ENCODE data around the gene CENPS.
A peak's percentile ranks its signal among the peaks of the same experiment; 100 is the strongest.
"Not testable (repeated sequence)": the region's sequence is repeated elsewhere in the genome, so short reads cannot be mapped to it uniquely, and the experiment has no call there.

CENPS gene

DNA sequence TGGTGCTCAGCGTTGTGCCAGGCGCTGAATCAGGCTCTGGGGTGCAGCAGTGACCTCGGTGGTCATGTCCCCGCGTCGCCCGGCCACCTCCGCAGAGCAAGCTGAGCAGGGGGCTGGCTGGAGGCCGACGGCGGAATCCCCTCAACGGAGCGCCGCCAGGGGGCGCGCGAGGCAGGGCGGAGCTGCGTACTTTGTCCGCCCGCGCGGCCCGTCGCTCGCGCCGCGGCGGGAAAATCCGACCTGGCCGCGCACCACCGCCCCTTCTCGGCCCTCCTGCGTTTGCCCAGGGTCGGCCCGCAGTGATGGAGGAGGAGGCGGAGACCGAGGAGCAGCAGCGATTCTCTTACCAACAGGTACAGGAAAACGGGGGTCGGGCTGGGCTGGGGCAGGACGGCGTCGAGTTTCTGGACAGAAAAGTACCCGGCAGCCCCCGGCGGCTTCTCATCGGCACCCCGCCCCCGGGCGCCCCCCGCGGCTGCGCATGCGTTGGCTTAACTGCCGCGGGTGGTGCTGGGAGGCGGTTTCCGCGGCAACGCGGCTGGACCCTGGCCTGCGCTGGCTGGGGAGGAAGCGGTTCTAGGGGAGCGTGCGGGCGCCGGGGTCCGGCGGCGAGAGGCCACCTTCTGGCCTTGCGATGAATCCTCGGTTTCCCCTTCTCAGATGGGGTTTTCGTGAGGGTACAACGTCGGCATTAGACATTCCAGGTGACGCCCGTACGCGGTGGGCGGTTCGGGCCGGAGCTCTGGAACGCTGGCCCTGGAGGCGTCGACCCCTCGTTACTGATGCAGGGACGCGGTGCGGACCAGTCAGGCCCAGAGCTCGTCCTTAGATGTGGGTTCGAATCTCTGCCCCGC is at the start of gene CENPS:
Gene CENPS (plus strand): TSS at position 218 of the 854 bp plus-strand sequence. CDS start 85 bp downstream, at position 303.
- peak; percentile 85 for ATAC-seq
- DNase-seq: peak; percentile 95

DNA sequence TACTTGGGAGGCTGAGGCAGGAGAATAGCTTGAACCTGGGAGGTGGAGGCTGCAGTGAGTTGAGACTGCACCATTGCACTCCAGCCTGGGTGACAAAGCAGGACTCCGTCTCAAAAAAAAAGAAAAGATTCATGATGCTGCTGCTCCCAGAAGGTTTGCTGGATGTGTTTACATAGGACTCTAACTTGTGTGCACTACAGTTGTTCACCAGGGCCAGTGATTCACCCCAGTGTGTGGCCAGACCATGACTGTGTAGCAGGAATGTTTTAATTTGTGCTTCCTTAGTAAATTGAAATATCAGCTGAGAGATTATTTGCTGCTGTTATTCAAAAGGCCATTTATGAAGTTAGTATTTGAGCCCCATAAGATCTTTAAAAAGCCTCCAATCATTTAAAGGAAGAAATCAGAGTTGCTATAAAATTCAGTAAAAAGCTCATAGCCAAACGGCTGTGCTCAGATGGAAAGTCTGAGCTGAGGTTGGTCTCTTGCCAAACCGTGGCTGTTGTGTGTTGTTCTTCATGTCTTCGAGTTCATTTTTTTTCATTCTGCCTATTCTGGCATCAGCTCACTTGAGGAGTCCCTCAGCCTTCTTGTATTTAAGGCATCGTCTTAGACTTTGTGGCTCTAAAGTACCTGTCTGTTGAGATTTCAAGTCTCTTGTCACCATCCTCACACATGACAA is 49.5 kb upstream of the CENPS start:
- no peak for ATAC-seq

DNA sequence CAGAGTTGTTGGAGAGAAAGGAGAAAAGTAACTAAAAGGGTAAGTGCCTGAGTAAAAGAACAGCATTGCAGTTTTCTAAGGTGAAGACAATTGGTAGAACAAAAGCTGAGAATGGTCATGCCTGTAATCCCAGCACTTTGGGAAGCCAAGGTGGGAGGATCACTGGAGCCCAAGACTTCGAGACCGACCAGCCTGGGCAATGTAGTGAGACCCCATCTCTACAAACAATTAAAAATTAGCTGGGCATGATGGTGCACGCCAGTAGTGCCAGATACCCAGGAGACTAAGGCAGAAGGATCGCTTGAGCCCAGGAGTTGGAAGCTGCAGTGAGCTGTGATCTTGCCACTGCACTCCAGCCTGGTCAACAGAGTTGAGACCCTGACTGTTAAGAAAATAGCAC is 46.6 kb upstream of the CENPS start:
- DNase-seq (no peak), ATAC-seq (no peak)

More for the DNA sequence above, 49.5 kb upstream of the CENPS start:
- no peak for DNase-seq

DNA sequence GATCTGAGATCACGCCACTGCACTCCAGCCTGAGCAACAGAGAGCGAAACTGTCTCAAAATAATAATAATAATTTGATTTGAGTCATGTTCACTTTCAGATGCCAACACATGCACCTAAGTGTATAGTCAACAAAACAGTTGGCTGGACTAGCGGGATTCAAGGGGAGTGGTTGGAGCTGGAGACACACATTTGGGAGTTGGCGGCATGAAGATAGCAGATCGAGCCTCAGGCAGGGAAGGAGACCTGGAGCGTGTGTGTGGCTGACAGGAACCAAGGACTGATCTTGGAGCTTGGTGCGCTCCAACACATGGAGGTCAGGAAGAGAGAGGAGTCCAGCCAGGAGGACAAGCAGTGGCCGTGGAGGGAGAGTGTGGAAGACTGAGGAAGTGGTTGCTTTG is 46.0 kb upstream of the CENPS start:
- DNase-seq (no peak), ATAC-seq (no peak)

DNA sequence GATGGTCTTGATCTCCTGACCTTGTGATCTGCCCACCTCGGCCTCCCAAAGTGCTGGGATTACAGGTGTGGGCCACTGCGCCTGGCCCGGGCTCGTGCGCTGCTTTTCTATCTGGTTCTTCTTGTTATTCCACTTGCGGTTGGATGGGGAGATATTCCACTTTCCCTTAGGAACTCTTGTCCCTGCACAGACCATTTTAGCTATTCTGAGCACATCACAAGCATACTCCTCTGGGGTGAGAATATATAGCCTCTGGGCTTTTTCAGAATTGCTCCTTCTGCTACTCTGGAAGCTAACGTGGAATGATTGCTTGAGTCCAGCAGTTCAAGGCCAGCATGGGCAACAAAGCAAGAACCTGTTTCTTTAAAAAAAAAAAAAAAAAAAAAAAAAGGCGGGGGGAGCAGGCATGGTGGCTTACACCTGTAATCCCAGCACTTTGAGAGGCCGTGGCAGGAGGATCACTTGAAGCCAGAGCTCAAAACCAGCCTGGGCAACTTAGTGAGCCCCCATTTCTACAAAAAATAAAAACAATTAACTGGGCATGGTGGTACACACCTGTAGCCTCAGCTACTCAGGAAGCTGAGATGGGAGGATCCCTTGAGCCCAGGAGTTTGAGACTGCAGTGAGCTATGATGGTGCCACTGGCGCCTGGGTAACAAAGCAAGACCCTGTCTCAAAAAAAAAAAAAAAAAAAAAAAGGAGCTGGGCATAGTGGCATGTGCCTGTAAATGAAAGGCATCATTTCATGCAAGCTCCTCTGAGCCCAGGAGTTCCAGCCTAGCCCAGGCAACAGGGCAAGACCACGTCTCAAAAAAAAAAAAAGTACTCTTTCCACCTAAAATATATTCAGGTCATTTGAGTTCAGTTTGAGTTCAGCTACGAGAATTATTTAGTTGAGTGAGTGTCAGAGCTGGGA is 43.2 kb upstream of the CENPS start:
- ATAC-seq: no peak

DNA sequence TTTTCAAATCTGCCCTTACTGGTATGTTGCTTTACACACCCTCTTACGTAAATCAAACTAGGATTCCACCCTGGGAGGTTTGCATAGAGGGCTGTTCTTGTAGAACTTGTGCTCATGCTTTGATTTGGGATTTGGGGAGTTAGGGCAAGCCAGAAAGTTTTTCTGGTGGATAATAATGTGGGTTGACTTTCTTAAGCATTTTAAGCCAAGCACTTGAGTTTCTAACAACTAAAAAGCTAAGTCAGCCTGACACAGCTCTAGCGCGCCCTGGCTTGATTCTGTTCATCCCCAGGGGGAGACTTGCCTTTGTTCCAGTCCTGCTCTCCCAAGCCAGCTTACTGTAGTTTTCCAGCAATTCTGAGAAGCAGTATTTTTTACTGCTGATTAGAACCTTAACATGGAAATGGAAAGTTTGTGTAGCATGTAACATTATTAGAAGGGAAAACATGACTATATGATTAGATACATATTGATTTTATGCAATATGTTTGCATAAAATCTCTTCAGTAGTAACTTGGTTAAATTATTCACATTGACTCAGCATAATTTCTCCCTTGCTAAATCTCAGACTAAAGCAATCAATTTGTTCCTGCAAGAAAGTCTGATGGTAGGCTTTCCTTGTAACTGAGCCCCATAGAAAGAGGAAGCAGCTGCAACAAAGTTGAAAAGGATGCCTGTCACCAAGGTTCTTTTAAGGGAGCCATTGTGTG is 42.4 kb upstream of the CENPS start:
- DNase-seq (no peak), ATAC-seq (no peak)

More for the DNA sequence above, 43.2 kb upstream of the CENPS start:
- DNase-seq: no peak

DNA sequence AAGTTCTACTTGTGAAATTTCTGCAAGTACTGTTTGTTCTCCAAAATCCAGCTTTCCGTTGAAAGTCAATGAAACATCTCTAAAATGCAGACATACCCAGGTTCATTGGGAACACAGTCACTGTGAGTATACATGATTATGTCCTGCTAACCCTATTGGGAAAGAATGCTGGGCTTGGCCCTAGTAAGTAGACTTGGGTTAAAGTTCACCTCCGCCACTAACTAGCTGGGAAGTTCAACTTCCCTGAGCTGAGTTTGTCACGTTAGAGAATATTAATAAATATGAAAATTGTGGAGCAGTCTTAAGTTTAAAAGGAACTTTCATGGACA is 41.9 kb upstream of the CENPS start:
- ATAC-seq (no peak), DNase-seq (no peak)

DNA sequence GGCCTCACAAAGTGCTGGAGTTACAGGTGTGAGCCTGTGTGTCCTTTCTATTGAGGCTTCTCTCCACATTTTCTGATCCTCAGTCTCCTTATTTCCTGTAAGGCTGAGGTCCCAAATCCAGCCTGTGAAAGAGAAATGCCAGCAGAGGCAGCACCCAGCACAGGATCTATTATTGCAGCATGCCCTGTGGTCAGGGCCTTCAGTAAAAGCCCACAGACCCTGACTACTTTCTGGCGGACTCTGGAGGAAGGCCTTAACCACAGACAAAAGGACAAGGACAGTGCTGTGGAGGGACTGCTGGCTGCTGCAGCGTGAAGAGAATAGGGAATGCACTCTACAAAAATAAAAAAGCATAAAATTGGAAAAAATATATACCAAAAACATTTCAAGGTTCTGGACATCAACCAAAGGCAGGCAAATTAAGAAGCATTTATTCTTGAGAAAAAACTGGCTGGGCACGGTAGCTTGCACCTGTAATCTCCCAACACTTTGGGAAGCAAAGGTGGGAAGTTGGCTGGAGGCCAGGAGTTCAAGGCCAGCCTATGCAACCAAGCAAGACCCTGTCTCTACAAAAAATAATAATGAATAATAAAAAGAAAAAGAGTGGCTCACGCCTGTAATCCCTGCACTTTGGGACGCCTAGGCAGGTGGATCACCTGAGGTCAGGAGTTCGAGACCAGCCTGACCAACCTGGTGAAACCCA is 40.8 kb upstream of the CENPS start:
- no peak for ATAC-seq
- no peak for DNase-seq

DNA sequence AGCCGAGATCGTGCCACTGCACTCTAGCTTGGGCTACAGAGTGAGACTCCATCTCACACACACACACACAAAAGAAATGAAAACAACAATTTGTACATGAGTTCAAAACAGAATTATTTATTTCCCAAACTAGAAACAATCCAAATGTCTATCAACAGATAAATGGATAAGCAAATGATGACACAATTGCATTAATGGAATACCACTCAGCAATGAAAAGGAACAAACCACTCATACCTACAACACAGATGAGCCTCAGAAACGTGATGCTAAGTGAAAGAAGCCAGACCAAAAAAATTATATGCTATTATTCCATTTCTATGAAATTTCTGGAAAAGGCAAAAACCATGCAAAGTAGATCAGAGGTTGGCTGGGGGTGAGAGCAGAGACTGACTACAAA is 33.4 kb upstream of the CENPS start:
- DNase-seq (no peak), ATAC-seq (no peak)

DNA sequence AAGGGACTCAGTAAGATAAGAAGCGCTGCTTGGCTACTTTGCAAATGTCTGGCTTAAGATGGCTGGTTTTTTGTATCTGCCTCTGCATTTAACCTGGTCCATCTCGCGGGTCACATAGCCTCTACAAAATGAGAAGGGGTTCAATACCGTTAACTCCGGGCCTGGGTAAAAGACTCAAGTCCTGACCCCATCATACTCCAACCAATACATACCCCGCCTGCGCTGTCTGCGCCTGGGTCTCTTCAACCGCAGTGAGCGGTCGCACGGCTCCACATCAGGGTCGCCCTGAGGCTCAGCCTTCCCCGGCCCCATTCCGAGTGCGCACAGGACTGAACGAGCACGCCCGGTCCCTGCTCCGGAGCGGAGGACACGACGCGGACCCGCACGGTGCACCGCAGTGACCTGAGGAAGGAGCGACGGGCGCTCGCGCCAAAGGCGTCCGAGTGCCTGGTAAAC is 31.9 kb upstream of the CENPS start:
- ATAC-seq (no peak), DNase-seq (no peak)

DNA sequence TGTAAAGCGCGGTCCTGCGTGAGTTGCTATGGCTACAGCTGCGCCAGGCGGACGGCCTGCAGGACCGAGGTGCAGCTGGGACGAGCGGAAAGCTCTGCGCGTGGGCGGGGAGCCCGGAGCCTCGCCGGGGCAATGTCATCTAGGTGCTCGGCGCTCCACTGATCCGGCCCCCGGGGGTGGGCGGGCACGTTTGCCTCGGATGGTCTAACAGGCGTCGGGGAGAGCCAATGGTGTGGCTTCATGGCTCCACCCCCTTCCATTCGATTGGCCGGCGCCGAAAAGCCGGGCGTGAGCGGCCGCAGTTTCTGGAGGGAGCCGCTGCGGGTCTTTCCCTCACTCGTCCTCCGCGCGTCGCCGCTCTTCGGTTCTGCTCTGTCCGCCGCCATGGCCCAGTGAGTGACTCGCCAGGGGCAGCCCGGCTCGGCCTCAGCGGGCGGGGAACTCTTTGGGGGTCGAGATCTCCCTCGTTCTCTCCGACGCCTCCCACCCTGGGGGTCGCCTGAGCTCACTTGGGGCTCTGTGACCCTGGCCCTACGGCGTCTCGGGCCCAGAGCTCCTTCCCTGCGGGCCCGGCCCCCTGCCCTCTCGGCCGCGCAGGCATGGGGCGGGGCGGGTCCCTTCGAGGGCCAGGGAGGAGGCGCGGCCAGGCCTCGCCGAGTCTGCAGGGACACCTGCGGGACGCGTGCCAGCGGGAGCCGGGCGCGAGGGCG is 31.3 kb upstream of the CENPS start, which contains the start of gene PGD:
Gene PGD (plus strand): TSS at position 331 of the 710 bp plus-strand sequence. CDS start 54 bp downstream, at position 385.
- ATAC-seq: peak; percentile 99

DNA sequence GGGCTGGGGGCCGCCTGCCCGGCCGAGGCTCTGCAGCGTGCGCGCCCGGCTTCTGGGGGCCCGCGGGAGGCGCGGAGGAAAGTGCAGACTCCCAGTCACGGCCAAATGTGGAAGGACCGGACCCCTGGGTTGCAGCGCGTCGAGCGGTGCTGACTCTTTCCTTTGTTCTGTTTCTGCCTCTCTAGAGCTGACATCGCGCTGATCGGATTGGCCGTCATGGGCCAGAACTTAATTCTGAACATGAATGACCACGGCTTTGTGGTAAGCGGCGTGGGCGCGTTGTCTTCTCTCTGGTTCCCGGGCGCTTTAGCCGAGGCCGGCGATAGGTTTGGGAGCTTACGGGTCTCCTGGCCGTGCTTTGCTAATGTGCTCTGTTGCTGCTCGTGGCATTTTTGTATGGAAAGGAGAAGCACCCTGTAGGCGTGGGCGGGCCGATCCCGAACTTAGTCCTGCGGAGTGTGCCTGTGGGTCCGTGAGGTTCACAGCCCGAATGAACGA is 30.7 kb upstream of the CENPS start:
- ATAC-seq (no peak), DNase-seq (no peak)

More for the DNA sequence above, 31.3 kb upstream of the CENPS start, which contains the start of gene PGD:
- DNase-seq: peak; percentile 98

DNA sequence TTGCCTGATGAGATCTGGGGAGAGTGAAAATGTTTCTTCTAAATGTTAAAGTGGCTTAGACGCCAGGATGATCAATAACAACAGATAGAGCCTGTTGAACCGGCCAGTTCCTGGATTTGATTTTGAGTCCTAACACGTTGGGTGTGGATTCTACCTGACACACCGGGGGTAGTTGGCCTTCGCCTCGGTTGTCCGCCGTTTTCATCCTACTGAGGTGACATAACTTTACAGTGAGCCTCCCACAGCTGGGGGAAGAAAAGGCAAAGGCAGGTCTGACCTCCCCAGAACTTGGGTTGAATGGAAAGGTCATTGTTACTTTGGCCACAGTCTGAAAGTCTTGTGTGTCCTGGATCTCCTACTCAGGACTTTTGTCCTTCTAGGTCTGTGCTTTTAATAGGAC is 30.2 kb upstream of the CENPS start:
- ATAC-seq: no peak
- DNase-seq: no peak

DNA sequence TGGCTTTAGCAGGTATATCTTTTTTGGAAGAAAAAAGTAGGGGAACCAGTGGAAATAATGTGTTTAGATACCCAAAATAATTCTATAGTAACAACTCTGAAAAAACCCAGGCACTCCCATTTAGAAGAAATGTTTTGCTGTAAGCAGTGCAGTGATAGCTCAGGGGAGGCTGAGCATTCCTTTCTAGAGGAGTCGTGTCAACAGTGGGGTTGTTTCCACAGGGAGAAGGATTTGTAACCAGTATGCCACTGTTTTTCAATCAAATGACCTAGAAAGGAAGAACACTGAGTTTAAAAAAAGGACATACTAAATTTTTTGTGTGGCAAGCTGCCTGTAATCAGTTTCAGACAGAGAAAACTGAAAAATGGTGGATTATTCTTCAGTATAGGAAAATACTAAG is 29.0 kb upstream of the CENPS start:
- DNase-seq (no peak), ATAC-seq (no peak)

DNA sequence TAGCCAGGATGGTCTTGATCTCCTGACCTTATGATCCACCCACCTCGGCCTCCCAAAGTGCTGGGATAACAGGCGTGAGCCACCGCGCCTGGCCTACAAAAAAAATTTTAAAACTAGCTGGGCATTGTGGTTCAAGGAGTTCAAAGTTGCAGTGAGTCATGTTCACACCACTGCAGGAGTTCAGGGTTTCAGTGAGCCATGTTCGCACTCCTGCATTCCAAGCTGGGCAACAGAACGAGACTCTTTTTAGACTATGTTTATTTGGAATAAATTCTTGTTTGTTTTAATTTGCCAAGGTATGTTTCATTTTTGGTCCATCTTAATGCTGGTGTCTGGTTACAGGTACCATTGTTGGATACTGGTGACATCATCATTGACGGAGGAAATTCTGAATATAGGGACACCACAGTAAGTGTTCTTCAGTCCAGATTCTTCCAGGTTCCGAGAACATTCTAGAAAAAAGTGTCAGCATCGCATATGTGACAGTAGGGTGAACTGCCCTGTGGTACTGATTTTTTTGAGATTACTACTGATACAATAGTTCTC is 27.4 kb upstream of the CENPS start:
- ATAC-seq (no peak), DNase-seq (no peak)

DNA sequence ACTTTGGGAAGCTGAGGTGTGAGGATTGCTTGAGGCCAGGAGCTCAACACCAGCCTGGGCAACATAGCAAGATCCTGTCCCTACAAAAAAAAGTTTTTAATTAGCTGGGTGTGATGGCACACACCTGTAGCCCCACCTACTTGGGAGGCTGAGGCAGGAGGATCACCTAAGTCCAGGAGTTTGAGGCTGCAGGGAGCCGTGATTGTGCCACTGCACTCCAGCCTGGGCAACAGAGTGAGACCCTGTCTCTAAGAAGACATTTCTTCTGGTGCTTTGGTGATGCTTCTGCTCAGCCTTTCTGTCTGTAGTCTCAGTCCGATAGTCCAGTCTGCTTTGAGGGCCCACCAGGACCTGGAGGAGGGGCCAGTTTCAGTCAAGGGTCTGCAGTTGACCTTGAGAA is 23.0 kb upstream of the CENPS start:
- ATAC-seq (no peak), DNase-seq (no peak)

DNA sequence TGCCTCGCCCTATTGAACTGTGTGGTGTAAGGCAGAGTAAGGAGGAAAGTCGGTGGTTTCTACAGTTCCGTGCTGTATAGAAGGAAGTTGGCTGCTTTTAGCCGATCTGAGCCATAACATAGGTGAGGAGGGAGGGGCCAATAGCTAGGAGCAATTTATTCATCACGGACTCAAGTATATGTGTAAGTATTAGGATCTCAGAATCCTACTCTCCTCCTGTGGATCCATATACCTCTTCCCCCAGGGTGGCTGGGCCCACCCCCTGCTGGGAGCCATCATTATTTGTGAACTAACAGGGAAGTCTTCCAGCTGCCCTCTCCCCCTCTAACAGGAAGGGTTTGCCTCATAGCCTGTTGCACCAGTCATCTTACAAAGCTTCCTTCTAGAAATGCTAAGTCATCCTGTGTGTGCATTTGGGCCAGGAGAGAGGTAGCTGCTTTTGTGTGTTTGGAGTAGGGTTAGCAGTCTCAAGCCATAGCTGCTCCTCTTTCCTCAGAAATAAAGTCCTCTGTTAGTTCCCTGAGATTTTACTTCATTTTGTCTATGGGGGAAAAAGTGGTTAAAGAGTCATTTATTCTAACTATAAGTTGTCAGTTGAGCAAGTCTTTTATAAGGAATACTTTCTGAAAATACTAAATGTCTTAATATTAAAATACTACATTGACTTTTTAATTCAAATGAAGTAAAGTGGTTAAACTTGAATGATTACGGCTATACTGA is 14.9 kb upstream of the CENPS start:
- ATAC-seq: peak; percentile 46

DNA sequence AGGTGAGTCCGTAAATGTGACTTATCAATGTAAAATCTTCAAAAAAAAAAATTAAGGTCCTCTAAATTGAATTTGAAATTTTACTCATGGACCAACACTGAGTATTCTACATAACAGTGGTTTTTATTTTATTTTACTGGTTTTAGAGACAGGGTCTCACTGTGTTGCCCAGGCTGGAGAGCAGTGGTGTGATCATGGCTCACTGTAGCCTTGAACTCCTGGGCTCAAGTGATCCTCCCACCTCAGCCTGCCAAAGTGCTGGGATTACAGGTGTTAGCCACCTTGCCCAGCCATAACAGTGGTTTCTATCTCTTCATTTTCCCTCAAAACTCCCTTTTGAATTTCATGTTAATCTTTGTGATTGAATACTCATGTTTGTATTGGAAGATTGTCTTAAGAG is 14.3 kb upstream of the CENPS start:
- ATAC-seq, DNase-seq: not testable (repeated sequence)

More for the DNA sequence above, 14.9 kb upstream of the CENPS start:
- DNase-seq: no peak

DNA sequence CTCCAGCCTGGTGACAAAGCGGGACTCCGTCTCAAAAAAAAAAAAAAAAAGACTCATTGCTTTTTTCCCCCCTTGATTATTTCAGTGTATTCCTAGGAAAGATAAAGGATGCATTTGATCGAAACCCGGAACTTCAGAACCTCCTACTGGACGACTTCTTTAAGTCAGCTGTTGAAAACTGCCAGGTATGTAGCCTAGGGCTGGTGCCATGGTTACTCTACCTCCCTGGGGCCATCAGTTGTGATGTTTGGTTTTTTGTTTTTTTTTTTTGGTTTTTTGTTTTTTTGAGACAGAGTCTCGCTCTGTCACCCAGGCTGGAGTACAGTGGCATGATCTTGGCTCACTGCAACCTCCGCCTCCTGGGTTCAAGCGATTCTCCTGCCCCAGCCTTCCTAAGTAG is 11.5 kb upstream of the CENPS start:
- not testable (repeated sequence) for DNase-seq

More for the DNA sequence above, 11.5 kb upstream of the CENPS start:
- ATAC-seq: not testable (repeated sequence)

All from stimulated activated naive CD8-positive, alpha-beta T cell treated with anti-CD3 and anti-CD28 coated beads, Interleukin-15, Interleukin-2, amounts not matched to agents 100 U/mL and 50 U/mL, for 24 hours (primary cell).